ENCODE measurements around the gene VILL.

Gene VILL

GRCh38 chr3:38018296-38019266 is 28.0 kb downstream of the VILL start:
- TF ChIP-seq, protein P1, sequence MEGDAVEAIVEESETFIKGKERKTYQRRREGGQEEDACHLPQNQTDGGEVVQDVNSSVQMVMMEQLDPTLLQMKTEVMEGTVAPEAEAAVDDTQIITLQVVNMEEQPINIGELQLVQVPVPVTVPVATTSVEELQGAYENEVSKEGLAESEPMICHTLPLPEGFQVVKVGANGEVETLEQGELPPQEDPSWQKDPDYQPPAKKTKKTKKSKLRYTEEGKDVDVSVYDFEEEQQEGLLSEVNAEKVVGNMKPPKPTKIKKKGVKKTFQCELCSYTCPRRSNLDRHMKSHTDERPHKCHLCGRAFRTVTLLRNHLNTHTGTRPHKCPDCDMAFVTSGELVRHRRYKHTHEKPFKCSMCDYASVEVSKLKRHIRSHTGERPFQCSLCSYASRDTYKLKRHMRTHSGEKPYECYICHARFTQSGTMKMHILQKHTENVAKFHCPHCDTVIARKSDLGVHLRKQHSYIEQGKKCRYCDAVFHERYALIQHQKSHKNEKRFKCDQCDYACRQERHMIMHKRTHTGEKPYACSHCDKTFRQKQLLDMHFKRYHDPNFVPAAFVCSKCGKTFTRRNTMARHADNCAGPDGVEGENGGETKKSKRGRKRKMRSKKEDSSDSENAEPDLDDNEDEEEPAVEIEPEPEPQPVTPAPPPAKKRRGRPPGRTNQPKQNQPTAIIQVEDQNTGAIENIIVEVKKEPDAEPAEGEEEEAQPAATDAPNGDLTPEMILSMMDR (IDR thresholded peaks at IDR 0.05; ENCODE audit: extremely low read depth, insufficient read depth, missing control alignments): no peak
- DNase-seq (ENCODE audit: low spot score): no peak
- in situ Hi-C loops (cut with MboI; ENCODE audit: low pct_unique_long_range_greater_than_20kb, low sequenced_read_pairs, unreplicated experiment): no loop called here

DNA sequence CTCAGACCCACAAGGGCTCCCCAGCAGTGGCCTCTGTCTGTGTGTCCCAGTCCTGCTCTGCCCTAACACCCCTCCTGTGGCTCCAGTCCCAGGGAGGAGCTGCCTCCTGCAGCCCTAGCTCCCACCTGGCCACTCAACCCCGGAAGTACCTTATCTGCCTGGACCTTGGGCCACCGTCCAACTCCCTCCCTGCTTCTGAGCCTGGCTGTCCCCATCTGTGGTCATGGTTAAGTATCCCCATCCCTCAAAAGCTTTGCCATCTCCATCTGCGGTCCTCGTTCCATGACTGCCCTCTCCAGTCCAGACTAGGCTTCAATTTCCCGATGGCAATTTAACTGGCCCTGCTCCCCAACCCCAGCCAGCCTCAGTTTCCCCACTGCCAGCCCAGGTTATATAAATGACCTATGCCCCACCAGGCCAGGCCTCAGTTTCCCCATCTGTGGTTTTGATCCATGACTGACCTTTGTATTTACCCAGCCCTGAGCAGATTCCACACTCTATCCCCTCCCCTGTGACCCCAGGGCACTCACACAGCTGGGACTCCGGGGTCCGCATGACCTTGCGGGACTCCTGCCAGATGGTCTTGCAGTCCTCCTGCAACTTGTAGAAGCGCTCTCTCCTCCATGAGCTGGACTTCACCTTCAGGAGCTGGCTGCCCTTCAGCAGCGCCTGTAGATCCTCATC is 29.2 kb downstream of the VILL start:
- no peak for DNase-seq (ENCODE audit: low spot score)
- in situ Hi-C loops (cut with MboI; ENCODE audit: low pct_unique_long_range_greater_than_20kb, low sequenced_read_pairs, unreplicated experiment): no loop called here
- TF ChIP-seq, protein P1 (IDR thresholded peaks at IDR 0.05; ENCODE audit: extremely low read depth, insufficient read depth, missing control alignments): no peak

GRCh38 chr3:38020342-38020726 is 29.7 kb downstream of the VILL start:
- TF ChIP-seq, protein P1 (IDR thresholded peaks at IDR 0.05; ENCODE audit: extremely low read depth, insufficient read depth, missing control alignments): no peak
- in situ Hi-C loops (cut with MboI; ENCODE audit: low pct_unique_long_range_greater_than_20kb, low sequenced_read_pairs, unreplicated experiment): no loop called here
- DNase-seq (ENCODE audit: low spot score): no peak

DNA sequence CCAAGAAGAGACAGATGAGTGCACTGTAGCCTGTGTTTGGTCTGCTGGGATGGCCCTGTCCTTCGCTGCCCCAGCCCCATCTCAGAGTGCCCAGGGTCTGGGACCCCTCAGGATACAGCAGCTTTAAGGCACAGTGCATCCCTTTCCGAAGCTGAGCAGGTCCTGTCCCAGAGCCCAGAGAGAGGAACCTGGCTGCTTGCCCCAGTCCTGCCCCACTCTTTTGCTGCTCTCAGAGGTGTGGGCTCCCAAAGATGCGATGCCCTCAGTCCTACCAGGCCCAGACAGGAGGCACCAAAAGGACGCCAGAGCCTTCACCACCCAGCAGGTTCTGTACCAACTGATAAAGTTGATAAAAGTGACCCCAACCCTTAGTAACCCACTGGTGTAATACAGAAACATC is 30.6 kb downstream of the VILL start:
- DNase-seq (ENCODE audit: low spot score): no peak
- in situ Hi-C loops (cut with MboI; ENCODE audit: low pct_unique_long_range_greater_than_20kb, low sequenced_read_pairs, unreplicated experiment): no loop called here
- TF ChIP-seq, protein P1 (IDR thresholded peaks at IDR 0.05; ENCODE audit: extremely low read depth, insufficient read depth, missing control alignments): no peak

GRCh38 chr3:38022301-38022700 is 31.7 kb downstream of the VILL start:
- in situ Hi-C loops (cut with MboI; ENCODE audit: low pct_unique_long_range_greater_than_20kb, low sequenced_read_pairs, unreplicated experiment): no loop called here
- TF ChIP-seq, protein P1 (IDR thresholded peaks at IDR 0.05; ENCODE audit: extremely low read depth, insufficient read depth, missing control alignments): no peak
- DNase-seq (ENCODE audit: low spot score): no peak

- DNase-seq (ENCODE audit: low spot score): no peak
- TF ChIP-seq, protein P1 (IDR thresholded peaks at IDR 0.05; ENCODE audit: extremely low read depth, insufficient read depth, missing control alignments): no peak
- in situ Hi-C loops (cut with MboI; ENCODE audit: low pct_unique_long_range_greater_than_20kb, low sequenced_read_pairs, unreplicated experiment): no loop called here
Observed at GRCh38 chr3:38022896-38023709, 32.5 kb downstream of the VILL start.

Data from GM13977 (cell line).